ENCODE data around the gene GALNTL6. TPM values are rescaled to one million over a fixed set of nuclear protein-coding genes. Genes with fewer than 3 reads are reported as not detected.

Gene GALNTL6
- total RNA-seq, 1 experiment from 2014 or later = not detected

DNA sequence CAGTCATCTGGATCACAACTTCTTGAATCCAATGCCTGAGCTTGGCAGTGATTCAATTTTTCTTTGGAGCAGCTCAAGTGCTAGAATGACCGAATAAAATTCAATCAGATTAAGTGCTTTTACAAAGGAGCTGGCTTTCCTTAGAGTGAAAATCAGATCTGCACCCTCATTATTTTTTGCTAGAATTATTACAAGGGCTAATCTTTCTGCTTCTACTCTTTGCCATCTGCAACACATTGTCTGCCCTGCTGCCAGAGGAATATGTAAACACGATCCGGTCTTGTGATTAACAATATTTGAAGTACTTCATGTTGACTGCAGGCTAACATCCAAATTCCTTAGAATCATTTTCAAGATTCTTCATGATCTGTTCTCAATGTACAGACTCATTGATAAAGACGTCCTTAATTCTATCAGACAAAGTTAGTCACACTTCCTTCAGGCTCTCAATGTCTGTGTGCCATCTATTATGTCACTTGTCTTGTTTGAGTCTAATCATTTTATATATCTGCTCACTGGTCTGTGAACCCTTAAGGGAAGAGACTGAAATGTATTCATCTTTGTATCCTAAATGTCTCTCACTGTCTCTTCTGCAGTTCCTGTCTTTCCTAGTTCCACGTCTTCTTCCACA lies 531.2 kb downstream of the GALNTL6 start:
- Histone ChIP-seq H4K5ac (ENCODE audit: insufficient read length, low read depth, low read length) (no peak overlapping the region), H4K8ac (replicated peaks; ENCODE audit: insufficient read length, low read depth, low read length) (no peak overlapping the region), H3K79me1 (ENCODE audit: insufficient read depth, low read depth, low read length, poor library complexity, severe bottlenecking) (no peaks in the 10 kb centered on the region), H2BK20ac (ENCODE audit: low read depth, low read length, poor library complexity, severe bottlenecking) (no peak overlapping the region), H4K20me1 (ENCODE audit: control insufficient read depth, insufficient read depth, insufficient read length) (no peaks in the 10 kb centered on the region), H3K4ac (ENCODE audit: low read depth, low read length) (no peak overlapping the region), H2BK12ac (ENCODE audit: insufficient read length, low read depth, low read length) (no peak overlapping the region), H3K18ac (ENCODE audit: insufficient read length, low read depth, low read length) (no peak overlapping the region), H2BK120ac (ENCODE audit: low read depth, low read length, poor library complexity, severe bottlenecking) (no peak overlapping the region), H3K4me2 (ENCODE audit: insufficient read depth, insufficient read length, low read length) (no peak overlapping the region), H3K14ac (ENCODE audit: insufficient read depth, low read length) (no peak overlapping the region), H2BK15ac (ENCODE audit: low read depth, low read length) (no peak overlapping the region), H3K4me1 (ENCODE audit: insufficient read depth, low read length) (no peaks in the 10 kb centered on the region), H3K23ac (ENCODE audit: insufficient read length, low read depth, low read length) (no peak overlapping the region), H3K9me3 (ENCODE audit: control insufficient read depth, low read depth, low read length) (no peaks in the 10 kb centered on the region), H2BK5ac (ENCODE audit: insufficient read length, low read length) (no peak overlapping the region), H3K56ac (ENCODE audit: insufficient read length, low read depth, low read length) (no peak overlapping the region), H3K9ac (ENCODE audit: extremely low read depth, insufficient read length, low read length) (no peak overlapping the region), H3K23me2 (ENCODE audit: insufficient read length, low read depth, low read length, poor library complexity, severe bottlenecking) (no peaks in the 10 kb centered on the region), H4K91ac (ENCODE audit: insufficient read length, low read depth, low read length) (no peak overlapping the region), H2AFZ (ENCODE audit: low read length) (no peak overlapping the region), H3K27ac (ENCODE audit: insufficient read length, low read depth, low read length) (no peak overlapping the region), H3K27me3 (ENCODE audit: insufficient read depth, low read length) (no peaks in the 10 kb centered on the region), H2AK5ac (ENCODE audit: insufficient read length, low read length) (no peak overlapping the region), H3K79me2 (ENCODE audit: insufficient read depth, low read length) (no peaks in the 10 kb centered on the region), H3T11ph (ENCODE audit: low read length) (no peak overlapping the region)
- DNase-seq = no peak
- Mint-ChIP-seq H3K4me3 (no peak overlapping the region), H3K27ac (no peak overlapping the region), H3K27me3 (ENCODE audit: low read depth) (no peaks in the 10 kb centered on the region), H3K9me3 (peaks cover 3 to 5% of the 10 kb centered on the region in 2 experiments; a peak in 4 of 5 replicates), H3K4me1 (peaks cover 0 to 3% of the 10 kb centered on the region in 2 experiments; a peak in 1 of 4 replicates), H3K36me3 (ENCODE audit: insufficient read depth in 1 of 3, low read depth in 3 of 3) (peaks cover 0 to 3% (median 0%) of the 10 kb centered on the region in 3 experiments; a peak in 1 of 7 replicates)
- no CpG with 5 or more reads among the region's 5 CpGs for WGBS (ENCODE audit: extremely low coverage, insufficient read length, low lambda C conversion rate)
- TF ChIP-seq, protein P1, sequence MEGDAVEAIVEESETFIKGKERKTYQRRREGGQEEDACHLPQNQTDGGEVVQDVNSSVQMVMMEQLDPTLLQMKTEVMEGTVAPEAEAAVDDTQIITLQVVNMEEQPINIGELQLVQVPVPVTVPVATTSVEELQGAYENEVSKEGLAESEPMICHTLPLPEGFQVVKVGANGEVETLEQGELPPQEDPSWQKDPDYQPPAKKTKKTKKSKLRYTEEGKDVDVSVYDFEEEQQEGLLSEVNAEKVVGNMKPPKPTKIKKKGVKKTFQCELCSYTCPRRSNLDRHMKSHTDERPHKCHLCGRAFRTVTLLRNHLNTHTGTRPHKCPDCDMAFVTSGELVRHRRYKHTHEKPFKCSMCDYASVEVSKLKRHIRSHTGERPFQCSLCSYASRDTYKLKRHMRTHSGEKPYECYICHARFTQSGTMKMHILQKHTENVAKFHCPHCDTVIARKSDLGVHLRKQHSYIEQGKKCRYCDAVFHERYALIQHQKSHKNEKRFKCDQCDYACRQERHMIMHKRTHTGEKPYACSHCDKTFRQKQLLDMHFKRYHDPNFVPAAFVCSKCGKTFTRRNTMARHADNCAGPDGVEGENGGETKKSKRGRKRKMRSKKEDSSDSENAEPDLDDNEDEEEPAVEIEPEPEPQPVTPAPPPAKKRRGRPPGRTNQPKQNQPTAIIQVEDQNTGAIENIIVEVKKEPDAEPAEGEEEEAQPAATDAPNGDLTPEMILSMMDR (conservative IDR thresholded peaks at IDR 0.05) = no peak
